Neural crest cell (in vitro differentiated cells): ENCODE data around the gene HKDC1. TPM values are rescaled to one million over a fixed set of nuclear protein-coding genes. Genes with fewer than 3 reads are reported as not detected.

ENCODE experiments used
- DNase-seq: peaks from one replicate; pipeline ENCODE4 v3.0.0; 2021; ENCODE audit warnings: low read depth, mixed read lengths, low spot score
- H3K27ac Mint-ChIP-seq: one replicate; pipeline ENCODE4 v1.8.0; 2021; ENCODE audit warnings: mild to moderate bottlenecking, mixed read lengths; ENCODE audit not compliant: unreplicated experiment
- H3K27me3 Mint-ChIP-seq: 2 replicates; pipeline ENCODE4 v1.8.0; 2021; ENCODE audit warnings: low read depth, mild to moderate bottlenecking, mixed read lengths
- H3K36me3 Mint-ChIP-seq: 2 replicates; pipeline ENCODE4 v1.8.0; 2021; ENCODE audit warnings: low read depth, mild to moderate bottlenecking, mixed read lengths
- H3K4me1 Mint-ChIP-seq: 2 replicates; pipeline ENCODE4 v1.8.0; 2021; ENCODE audit warnings: mixed read lengths
- H3K4me3 Mint-ChIP-seq: one replicate; pipeline ENCODE4 v1.8.0; 2021; ENCODE audit warnings: mild to moderate bottlenecking, mixed read lengths
- H3K9me3 Mint-ChIP-seq: 2 replicates; pipeline ENCODE4 v1.8.0; 2021; ENCODE audit warnings: mixed read lengths
- total RNA-seq: library from RNA; stranded (reverse); gene quantifications from 2 replicates; pipeline ENCODE4 v1.2.1, GENCODE V29; 2021
- TF ChIP-seq, protein P1 (sequence below): fragments of 200-600 bp; sonication (generic); conservative IDR thresholded peaks from 2 replicates; pipeline ENCODE4 v1.5.0; 2021; ENCODE audit warnings: antibody characterized with exemption, mild to moderate bottlenecking

HKDC1 gene
- total RNA-seq, 1 donor from 2014 or later: not detected

- peak; percentile 23 for DNase-seq
- H3K36me3 Mint-ChIP-seq: no peaks in the 10 kb centered on the region
- H3K27me3 Mint-ChIP-seq: no peaks in the 10 kb centered on the region
- TF ChIP-seq, protein P1, sequence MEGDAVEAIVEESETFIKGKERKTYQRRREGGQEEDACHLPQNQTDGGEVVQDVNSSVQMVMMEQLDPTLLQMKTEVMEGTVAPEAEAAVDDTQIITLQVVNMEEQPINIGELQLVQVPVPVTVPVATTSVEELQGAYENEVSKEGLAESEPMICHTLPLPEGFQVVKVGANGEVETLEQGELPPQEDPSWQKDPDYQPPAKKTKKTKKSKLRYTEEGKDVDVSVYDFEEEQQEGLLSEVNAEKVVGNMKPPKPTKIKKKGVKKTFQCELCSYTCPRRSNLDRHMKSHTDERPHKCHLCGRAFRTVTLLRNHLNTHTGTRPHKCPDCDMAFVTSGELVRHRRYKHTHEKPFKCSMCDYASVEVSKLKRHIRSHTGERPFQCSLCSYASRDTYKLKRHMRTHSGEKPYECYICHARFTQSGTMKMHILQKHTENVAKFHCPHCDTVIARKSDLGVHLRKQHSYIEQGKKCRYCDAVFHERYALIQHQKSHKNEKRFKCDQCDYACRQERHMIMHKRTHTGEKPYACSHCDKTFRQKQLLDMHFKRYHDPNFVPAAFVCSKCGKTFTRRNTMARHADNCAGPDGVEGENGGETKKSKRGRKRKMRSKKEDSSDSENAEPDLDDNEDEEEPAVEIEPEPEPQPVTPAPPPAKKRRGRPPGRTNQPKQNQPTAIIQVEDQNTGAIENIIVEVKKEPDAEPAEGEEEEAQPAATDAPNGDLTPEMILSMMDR: no peak
- H3K27ac Mint-ChIP-seq: peak overlapping the region; percentile 67
- H3K4me3 Mint-ChIP-seq: no peak overlapping the region
- H3K9me3 Mint-ChIP-seq: no peaks in the 10 kb centered on the region
- peaks cover 22% of the 10 kb centered on the region for H3K4me1 Mint-ChIP-seq
These were observed 22.7 kb downstream of the HKDC1 start for GRCh38 chr10:69242852-69243212.

DNA sequence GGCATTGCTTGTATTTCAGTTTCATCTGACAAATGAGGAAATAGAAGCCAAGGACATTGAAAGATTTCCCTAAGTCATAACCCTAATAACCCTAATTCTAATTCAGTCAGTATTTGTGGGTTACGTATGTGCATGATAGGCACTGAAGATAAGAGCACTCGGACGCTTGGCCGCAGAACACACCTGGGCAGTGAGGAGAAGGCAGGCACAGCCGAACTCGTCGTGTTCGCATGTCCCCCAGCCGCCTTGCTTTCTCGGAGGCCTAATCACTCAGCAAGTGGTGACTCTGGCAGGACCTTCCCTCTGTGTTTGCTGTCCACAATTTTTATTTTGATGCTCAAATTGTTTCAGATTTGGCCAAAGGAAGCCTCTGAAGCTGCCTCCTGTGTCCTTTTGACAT, 23.7 kb downstream of the HKDC1 start:
- Mint-ChIP-seq H3K36me3 (no peaks in the 10 kb centered on the region), H3K27ac (no peak overlapping the region), H3K27me3 (no peaks in the 10 kb centered on the region), H3K4me1 (peaks cover 22% of the 10 kb centered on the region), H3K4me3 (no peak overlapping the region), H3K9me3 (no peaks in the 10 kb centered on the region)
- TF ChIP-seq, protein P1: no peak
- no peak for DNase-seq

DNA sequence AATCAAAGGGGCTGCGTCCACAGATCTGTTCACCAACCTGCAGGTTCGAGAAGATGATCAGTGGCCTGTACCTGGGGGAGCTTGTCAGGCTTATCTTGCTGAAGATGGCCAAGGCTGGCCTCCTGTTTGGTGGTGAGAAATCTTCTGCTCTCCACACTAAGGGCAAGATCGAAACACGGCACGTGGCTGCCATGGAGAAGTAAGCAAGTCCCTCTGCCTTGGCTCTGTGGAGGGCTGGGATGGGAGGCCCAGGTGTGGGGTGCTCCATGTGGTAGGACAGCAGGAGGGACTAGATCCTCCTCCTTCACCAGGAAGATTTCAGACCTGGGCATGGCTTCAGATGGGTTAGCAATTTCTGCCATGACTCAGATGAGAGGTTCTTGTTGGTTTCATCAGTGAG, 25.9 kb downstream of the HKDC1 start:
- TF ChIP-seq, protein P1: no peak
- no peak overlapping the region for H3K27ac Mint-ChIP-seq
- H3K36me3 Mint-ChIP-seq: no peaks in the 10 kb centered on the region
- no peaks in the 10 kb centered on the region for H3K9me3 Mint-ChIP-seq
- no peak overlapping the region for H3K4me3 Mint-ChIP-seq
- peaks cover 15% of the 10 kb centered on the region for H3K4me1 Mint-ChIP-seq
- no peak for DNase-seq
- H3K27me3 Mint-ChIP-seq: no peaks in the 10 kb centered on the region

DNA sequence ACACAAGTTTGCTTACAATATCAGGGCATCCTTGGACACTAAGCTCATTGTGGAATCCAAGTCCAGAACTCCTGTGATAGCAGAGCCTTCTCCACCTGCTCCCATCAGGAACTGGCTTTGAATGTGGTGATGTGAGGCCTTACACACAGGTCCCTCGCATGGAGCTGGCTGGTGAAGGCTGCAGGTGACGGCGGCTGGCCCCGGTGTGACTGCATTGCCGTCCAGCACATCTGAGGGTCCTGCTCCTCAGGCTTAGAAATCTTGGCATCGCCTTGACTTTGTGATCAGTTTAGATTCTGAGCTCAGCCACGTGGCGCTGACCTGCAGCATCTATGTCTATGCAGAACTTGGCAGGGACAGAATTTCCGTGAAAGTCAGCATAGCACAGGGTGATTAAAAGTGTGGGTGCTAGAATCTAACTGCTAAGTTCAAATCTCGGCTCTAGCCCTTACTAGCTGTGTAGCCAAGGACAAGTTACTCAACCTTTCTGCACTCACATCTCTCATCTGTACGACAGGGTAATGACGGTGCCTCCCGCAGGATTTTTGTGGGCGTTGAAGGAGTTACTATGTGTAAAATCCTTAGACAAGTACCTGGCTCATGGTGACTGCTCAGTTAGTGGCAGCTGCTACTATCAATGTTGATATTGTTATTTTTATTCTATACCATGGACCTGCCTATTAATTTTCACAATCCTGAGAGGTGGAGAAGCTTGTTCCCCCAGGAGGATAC, 26.6 kb downstream of the HKDC1 start:
- Mint-ChIP-seq H3K4me3 (no peak overlapping the region), H3K27me3 (no peaks in the 10 kb centered on the region), H3K4me1 (peaks cover 12% of the 10 kb centered on the region), H3K27ac (no peak overlapping the region), H3K36me3 (no peaks in the 10 kb centered on the region), H3K9me3 (no peaks in the 10 kb centered on the region)
- TF ChIP-seq, protein P1: no peak
- DNase-seq: no peak

GRCh38 chr10:69247313-69247710, 27.2 kb downstream of the HKDC1 start:
- Mint-ChIP-seq H3K4me3 (no peak overlapping the region), H3K27me3 (no peaks in the 10 kb centered on the region), H3K4me1 (peaks cover 10% of the 10 kb centered on the region), H3K36me3 (no peaks in the 10 kb centered on the region), H3K9me3 (no peaks in the 10 kb centered on the region), H3K27ac (no peak overlapping the region)
- TF ChIP-seq, protein P1: no peak
- DNase-seq: no peak
